Neural cell (in vitro differentiated cells): ENCODE measurements around the gene DNAJA3. TPM values are rescaled to one million over a fixed set of nuclear protein-coding genes. Genes with fewer than 3 reads are reported as not detected.
A peak's percentile ranks its signal among the peaks of the same experiment; 100 is the strongest.

Source experiments
- H2AFZ ChIP-seq: fragments of 200-600, 300-800 bp; sonication (generic), shearing (Covaris generic); 2 replicates; pipeline ENCODE4 v1.6.0; 2014; ENCODE audit warnings: low read depth, mild to moderate bottlenecking, antibody characterized with exemption, low read length, moderate library complexity
- H3F3A ChIP-seq: fragments of 200-600 bp; shearing (Covaris generic); 2 replicates; pipeline ENCODE4 v1.6.1; 2016; ENCODE audit warnings: mild to moderate bottlenecking, moderate library complexity, mixed read lengths, antibody characterized with exemption, low read length; ENCODE audit not compliant: insufficient read depth, poor library complexity, severe bottlenecking
- H3K27ac ChIP-seq: fragments of 200-600, 300-800 bp; sonication (generic), shearing (Covaris generic); 2 replicates; pipeline ENCODE4 v1.5.1; 2014; ENCODE audit warnings: mild to moderate bottlenecking, low read length, moderate library complexity
- H3K27me3 ChIP-seq: fragments of 300-800, 200-600 bp; sonication (generic), shearing (Covaris generic); 2 replicates; pipeline ENCODE4 v1.6.0; 2014; ENCODE audit warnings: mild to moderate bottlenecking, low read depth, low read length, moderate library complexity; ENCODE audit not compliant: insufficient read depth
- H3K36me3 ChIP-seq: fragments of 300-800, 200-600 bp; sonication (generic), shearing (Covaris generic); 2 replicates; pipeline ENCODE4 v1.5.1; 2014; ENCODE audit warnings: mild to moderate bottlenecking, antibody characterized with exemption, low read length, moderate library complexity; ENCODE audit not compliant: insufficient read depth
- H3K4me2 ChIP-seq: fragments of 300-800, 200-600 bp; sonication (generic), shearing (Covaris generic); 2 replicates; pipeline ENCODE4 v1.6.0; 2014; ENCODE audit warnings: mild to moderate bottlenecking, low read length
- H3K4me3 ChIP-seq: fragments of 300-800, 200-600 bp; sonication (generic), shearing (Covaris generic); 2 replicates; pipeline ENCODE4 v1.5.1; 2014; ENCODE audit warnings: mild to moderate bottlenecking, low read length, moderate library complexity
- H3K79me2 ChIP-seq: fragments of 200-600 bp; shearing (Covaris generic); replicated peaks from 2 replicates; pipeline ENCODE4 v1.6.0; 2014; ENCODE audit warnings: mild to moderate bottlenecking, low read length, moderate library complexity; ENCODE audit not compliant: insufficient read depth
- H3K9ac ChIP-seq: fragments of 300-800, 200-600 bp; sonication (generic), shearing (Covaris generic); 2 replicates; pipeline ENCODE4 v1.6.1; 2016; ENCODE audit warnings: mild to moderate bottlenecking, low read length, mixed read lengths
- H3K9me2 ChIP-seq: fragments of 200-600 bp; shearing (Covaris generic); 2 replicates; pipeline ENCODE4 v1.6.1; 2016; ENCODE audit warnings: mild to moderate bottlenecking, low read length, mixed read lengths; ENCODE audit not compliant: insufficient read depth
- H3K9me3 ChIP-seq: fragments of 200-600, 300-800 bp; sonication (generic), shearing (Covaris generic); 2 replicates; pipeline ENCODE4 v1.6.1; 2016; ENCODE audit warnings: mild to moderate bottlenecking, mixed run types, low read length, moderate library complexity, mixed read lengths
- H4K20me1 ChIP-seq: fragments of 200-600 bp; shearing (Covaris generic); 2 replicates; pipeline ENCODE4 v1.6.1; 2016; ENCODE audit warnings: mild to moderate bottlenecking, mixed run types; ENCODE audit not compliant: insufficient read depth
- EP300 ChIP-seq: fragments of 450-650 bp; conservative IDR thresholded peaks from 2 replicates; pipeline ENCODE4 v1.6.1; 2014; ENCODE audit warnings: antibody characterized with exemption, mild to moderate bottlenecking, moderate library complexity; ENCODE audit not compliant: poor library complexity, severe bottlenecking
- EZH2 ChIP-seq: fragments of 200-600, 300-800 bp; shearing (Covaris generic), sonication (generic); IDR thresholded peaks from 2 replicates; pipeline ENCODE4 v1.6.1; 2014; ENCODE audit warnings: antibody characterized with exemption, low read length, borderline replicate concordance, mild to moderate bottlenecking; ENCODE audit not compliant: insufficient read depth, poor library complexity, severe bottlenecking
- MXI1 ChIP-seq: fragments of 450-650 bp; conservative IDR thresholded peaks from 2 replicates; pipeline ENCODE4 v1.6.1; 2014; ENCODE audit warnings: antibody characterized with exemption, mild to moderate bottlenecking; ENCODE audit not compliant: poor library complexity, severe bottlenecking
- POLR2AphosphoS5 ChIP-seq: IDR thresholded peaks from 2 replicates; pipeline ENCODE4 v1.6.1; 2012
- RAD21 ChIP-seq: fragments of 450-650 bp; conservative IDR thresholded peaks from 2 replicates; pipeline ENCODE4 v1.6.1; 2014; ENCODE audit warnings: antibody characterized with exemption, mild to moderate bottlenecking, moderate library complexity
- SMC3 ChIP-seq: fragments of 450-650 bp; conservative IDR thresholded peaks from 2 replicates; pipeline ENCODE4 v1.6.1; 2014; ENCODE audit warnings: antibody characterized with exemption, mild to moderate bottlenecking, moderate library complexity; ENCODE audit not compliant: poor library complexity
- TAF1 ChIP-seq: IDR thresholded peaks from 2 replicates; pipeline ENCODE4 v1.6.1; 2012; ENCODE audit warnings: low read depth
- polyA plus RNA-seq: library from polyadenylated mRNA; depleted of rRNA; stranded (reverse); fragments of >200 nt; gene quantifications from 2 replicates; pipeline ENCODE4 v1.2.3, GENCODE V29; 2014
- TF ChIP-seq, protein P1 (sequence below): fragments of 450-650 bp; IDR thresholded peaks from 2 replicates; pipeline ENCODE4 v1.5.1; 2014; ENCODE audit warnings: antibody characterized with exemption, mild to moderate bottlenecking, moderate library complexity; ENCODE audit not compliant: poor library complexity, severe bottlenecking
- TF ChIP-seq, protein P2 (sequence below): IDR thresholded peaks from 2 replicates; pipeline ENCODE4 v1.6.1; 2012; ENCODE audit warnings: borderline replicate concordance

Gene DNAJA3
- polyA plus RNA-seq, 1 donor from 2014 or later = 44.8 TPM

DNA sequence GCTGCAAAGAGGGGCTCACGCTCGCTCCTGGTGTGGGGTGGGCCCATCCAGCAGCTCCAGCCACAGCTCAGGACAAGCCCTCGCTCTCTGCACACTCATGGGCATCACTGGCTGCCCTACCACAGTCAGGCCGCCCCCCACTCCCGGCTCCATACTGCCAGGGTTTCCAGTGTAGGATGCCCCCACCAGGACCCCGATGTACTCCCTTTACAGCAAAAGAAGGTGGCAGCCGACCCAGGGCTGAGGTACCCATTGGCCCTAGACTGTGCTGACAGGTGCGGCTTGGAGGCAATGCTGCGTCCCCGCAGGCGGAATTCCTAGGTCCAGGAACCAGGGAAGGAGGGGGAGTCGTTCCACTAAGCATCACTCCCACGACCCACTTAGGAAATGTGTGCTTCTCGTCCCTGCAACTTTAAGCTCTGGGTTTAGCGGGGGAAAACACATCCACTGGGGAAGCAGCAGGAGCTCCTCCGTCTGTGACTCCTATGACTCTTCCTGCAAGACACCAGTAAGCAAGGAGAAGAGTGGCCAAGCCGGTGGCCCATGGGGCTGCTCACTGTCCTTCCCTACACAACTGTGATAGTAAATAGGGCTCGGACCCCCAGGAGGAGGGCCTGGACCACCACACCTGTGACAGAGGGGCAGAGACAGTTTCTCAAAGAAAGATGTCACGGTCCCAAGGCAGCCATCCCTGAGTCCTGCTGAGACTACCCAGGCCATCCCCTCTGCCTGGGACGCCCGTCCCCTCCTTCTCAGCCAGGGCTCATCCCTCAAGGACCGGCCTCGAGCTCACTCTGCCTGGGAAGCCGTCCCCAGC lies 22.3 kb upstream of the DNAJA3 start:
- Histone ChIP-seq H2AFZ (no peak overlapping the region), H3F3A (no peaks in the 10 kb centered on the region), H3K27ac (no peak overlapping the region)

DNA sequence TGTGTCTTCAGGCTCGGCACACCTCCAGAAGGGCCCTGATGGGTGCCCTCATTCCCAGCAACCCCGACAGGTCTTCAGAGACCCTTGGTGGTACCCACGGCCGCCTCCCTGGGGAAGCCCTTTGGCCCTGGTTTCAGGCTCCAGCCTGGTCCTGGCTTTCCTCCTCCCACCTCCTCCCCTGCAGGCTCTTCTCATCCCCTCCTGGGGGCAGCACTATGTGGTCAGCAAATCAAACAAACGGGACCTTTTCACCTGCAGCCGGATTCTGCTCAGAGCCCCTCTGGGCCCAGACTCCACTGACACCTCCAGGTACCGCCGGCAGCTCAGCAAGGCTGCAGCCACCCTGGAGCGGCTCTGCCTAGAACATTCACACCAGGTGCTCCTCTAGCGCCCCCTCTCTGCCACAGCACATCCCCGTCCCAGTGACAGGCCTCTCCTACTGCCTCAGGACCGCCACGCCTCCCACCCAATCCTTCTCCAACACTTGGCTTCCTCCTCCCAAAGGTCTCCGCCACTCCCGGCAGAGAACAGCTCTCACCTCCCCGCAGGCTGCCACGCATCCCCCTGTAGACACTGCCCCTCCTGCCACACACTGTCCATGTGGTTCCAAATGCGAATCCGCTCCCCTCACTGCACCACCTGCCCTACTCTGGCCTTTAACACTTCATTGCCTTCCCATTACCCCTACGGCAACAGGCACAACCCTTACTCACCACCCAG lies 21.3 kb upstream of the DNAJA3 start:
- no peaks in the 10 kb centered on the region for H4K20me1 ChIP-seq
- H3F3A ChIP-seq = no peaks in the 10 kb centered on the region
- peak; percentile 45 for TF ChIP-seq RAD21
- no peak for TF ChIP-seq TAF1
- peak; percentile 32 for TF ChIP-seq SMC3
- TF ChIP-seq, protein P1, sequence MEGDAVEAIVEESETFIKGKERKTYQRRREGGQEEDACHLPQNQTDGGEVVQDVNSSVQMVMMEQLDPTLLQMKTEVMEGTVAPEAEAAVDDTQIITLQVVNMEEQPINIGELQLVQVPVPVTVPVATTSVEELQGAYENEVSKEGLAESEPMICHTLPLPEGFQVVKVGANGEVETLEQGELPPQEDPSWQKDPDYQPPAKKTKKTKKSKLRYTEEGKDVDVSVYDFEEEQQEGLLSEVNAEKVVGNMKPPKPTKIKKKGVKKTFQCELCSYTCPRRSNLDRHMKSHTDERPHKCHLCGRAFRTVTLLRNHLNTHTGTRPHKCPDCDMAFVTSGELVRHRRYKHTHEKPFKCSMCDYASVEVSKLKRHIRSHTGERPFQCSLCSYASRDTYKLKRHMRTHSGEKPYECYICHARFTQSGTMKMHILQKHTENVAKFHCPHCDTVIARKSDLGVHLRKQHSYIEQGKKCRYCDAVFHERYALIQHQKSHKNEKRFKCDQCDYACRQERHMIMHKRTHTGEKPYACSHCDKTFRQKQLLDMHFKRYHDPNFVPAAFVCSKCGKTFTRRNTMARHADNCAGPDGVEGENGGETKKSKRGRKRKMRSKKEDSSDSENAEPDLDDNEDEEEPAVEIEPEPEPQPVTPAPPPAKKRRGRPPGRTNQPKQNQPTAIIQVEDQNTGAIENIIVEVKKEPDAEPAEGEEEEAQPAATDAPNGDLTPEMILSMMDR = peak; percentile 69
- no peak for TF ChIP-seq POLR2AphosphoS5
- TF ChIP-seq EZH2 = no peak
- no peak overlapping the region for H3K4me3 ChIP-seq
- H3K4me2 ChIP-seq = no peak overlapping the region
- H2AFZ ChIP-seq = no peak overlapping the region
- no peaks in the 10 kb centered on the region for H3K9me2 ChIP-seq
- no peaks in the 10 kb centered on the region for H3K27me3 ChIP-seq
- no peaks in the 10 kb centered on the region for H3K9me3 ChIP-seq
- no peak overlapping the region for H3K9ac ChIP-seq
- no peaks in the 10 kb centered on the region for H3K79me2 ChIP-seq
- no peak overlapping the region for H3K27ac ChIP-seq
- no peaks in the 10 kb centered on the region for H3K36me3 ChIP-seq

More for the DNA sequence above, 22.3 kb upstream of the DNAJA3 start:
- H3K27me3 ChIP-seq = no peaks in the 10 kb centered on the region
- no peak overlapping the region for H3K4me2 ChIP-seq
- H3K4me3 ChIP-seq = no peak overlapping the region
- no peak overlapping the region for H3K9ac ChIP-seq
- H3K9me3 ChIP-seq = no peaks in the 10 kb centered on the region
- no peaks in the 10 kb centered on the region for H3K79me2 ChIP-seq
- TF ChIP-seq EZH2 (no peak), MXI1 (no peak), TAF1 (no peak), POLR2AphosphoS5 (no peak), SMC3 (no peak), EP300 (no peak), RAD21 (no peak)
- TF ChIP-seq, protein P1 = no peak
- TF ChIP-seq, protein P2, sequence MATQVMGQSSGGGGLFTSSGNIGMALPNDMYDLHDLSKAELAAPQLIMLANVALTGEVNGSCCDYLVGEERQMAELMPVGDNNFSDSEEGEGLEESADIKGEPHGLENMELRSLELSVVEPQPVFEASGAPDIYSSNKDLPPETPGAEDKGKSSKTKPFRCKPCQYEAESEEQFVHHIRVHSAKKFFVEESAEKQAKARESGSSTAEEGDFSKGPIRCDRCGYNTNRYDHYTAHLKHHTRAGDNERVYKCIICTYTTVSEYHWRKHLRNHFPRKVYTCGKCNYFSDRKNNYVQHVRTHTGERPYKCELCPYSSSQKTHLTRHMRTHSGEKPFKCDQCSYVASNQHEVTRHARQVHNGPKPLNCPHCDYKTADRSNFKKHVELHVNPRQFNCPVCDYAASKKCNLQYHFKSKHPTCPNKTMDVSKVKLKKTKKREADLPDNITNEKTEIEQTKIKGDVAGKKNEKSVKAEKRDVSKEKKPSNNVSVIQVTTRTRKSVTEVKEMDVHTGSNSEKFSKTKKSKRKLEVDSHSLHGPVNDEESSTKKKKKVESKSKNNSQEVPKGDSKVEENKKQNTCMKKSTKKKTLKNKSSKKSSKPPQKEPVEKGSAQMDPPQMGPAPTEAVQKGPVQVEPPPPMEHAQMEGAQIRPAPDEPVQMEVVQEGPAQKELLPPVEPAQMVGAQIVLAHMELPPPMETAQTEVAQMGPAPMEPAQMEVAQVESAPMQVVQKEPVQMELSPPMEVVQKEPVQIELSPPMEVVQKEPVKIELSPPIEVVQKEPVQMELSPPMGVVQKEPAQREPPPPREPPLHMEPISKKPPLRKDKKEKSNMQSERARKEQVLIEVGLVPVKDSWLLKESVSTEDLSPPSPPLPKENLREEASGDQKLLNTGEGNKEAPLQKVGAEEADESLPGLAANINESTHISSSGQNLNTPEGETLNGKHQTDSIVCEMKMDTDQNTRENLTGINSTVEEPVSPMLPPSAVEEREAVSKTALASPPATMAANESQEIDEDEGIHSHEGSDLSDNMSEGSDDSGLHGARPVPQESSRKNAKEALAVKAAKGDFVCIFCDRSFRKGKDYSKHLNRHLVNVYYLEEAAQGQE = no peak
- no peaks in the 10 kb centered on the region for H3K9me2 ChIP-seq
- no peaks in the 10 kb centered on the region for H4K20me1 ChIP-seq
- H3K36me3 ChIP-seq = no peaks in the 10 kb centered on the region
